ENCODE results near the gene DEGS1.

DEGS1 gene

DNA sequence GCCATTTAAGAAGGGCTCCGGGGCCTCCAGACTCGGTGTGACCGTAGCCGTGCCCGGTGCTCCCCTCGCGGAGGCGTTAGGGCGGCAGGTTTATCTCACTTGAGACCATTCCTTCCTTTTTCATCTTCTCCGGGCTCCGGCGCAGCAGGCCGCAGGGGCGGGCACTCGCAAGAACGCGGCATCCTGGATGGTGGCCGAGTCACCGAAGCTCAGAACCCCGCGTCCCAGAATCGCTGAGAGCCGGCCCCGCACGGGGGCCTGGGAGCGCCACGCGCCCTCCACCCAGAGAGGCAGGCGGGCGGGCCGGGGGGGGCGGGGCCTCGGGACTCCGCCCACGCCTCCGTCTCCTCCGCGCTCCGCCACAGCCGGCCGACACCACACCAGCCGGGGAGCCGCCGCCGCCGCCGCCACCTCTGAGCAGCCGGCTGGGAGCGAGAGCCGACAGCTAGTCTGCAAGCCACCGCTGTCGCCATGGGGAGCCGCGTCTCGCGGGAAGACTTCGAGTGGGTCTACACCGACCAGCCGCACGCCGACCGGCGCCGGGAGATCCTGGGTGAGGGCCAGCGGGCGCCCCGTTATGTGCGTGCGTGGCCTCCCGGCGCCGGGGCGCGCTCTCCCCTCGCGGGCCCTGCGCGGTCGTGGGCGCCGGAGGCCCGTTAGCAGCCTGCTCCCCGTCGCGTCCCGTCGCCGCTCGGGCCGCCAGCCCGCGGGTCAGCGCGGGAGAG lies at the start of gene DEGS1:
Gene DEGS1, plus strand, starts transcription at position 375 of the 725 bp plus-strand sequence. Its CDS starts 97 bp downstream, at position 472.
- DNase-seq, result peak; percentile 81

- DNase-seq, result no peak
Observed at GRCh38 chr1:224133741-224134299, 49.2 kb upstream of the DEGS1 start.

- no peak for DNase-seq
Observed at GRCh38 chr1:224137518-224137917, 45.5 kb upstream of the DEGS1 start.

DNA sequence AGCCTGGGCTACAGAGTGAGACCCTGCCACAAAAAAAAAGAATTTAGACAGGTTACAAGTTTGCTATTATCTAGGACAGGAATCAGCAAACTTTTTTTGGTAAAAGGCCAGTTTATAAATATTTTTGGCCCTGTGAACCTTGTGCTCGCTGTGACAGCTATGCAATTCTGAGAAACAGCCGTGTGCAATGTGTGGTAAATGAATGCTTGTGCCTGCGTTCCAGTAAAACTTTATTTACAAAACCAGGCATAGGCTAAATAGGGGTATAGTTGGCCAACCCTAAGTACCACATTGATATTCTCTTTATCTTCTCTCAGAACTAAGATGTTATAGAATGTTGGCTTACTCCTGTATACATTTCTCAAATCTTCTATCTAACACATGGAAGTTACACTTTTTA lies 44.8 kb upstream of the DEGS1 start:
- no peak for DNase-seq

DNA sequence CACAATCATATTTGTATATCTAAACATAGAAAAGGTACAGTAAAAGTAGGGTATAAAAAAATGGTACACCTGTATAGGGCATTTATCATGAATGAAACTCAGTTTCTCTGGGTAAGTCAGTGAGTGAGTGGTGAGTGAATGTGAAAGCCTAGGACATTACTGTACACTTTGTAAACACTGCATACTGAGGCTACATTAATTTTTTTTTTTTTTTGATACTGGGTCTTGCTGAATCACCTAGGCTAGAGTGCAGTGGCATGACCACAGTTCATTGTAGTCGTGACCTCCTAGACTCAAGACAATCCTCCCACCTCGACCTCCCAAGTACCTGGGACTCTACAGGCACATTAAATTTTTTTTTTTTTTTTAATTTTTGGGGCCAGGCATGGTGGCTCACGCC lies 41.3 kb upstream of the DEGS1 start:
- DNase-seq, result no peak

DNA sequence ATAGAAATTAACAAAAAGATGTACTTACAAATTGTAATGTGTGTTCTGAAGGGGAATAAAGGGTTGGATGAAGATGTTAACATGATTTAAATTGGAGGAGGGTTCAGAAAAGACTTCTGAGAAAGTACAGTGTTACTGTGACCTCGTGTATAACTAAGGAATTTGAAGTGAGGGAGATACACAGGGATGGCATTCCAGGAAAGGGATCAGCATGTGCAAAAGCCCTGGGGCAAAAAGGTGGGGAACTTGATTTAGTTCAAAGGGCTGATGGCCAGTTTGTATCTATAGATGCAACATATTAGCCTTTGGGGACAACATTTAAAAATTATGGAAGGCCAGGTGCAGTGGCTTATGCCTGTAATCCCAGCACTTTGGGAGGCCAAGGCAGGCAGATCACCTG lies 33.3 kb upstream of the DEGS1 start:
- no peak for DNase-seq

GRCh38 chr1:224151117-224151516 lies 31.9 kb upstream of the DEGS1 start:
- no peak for DNase-seq

DNA sequence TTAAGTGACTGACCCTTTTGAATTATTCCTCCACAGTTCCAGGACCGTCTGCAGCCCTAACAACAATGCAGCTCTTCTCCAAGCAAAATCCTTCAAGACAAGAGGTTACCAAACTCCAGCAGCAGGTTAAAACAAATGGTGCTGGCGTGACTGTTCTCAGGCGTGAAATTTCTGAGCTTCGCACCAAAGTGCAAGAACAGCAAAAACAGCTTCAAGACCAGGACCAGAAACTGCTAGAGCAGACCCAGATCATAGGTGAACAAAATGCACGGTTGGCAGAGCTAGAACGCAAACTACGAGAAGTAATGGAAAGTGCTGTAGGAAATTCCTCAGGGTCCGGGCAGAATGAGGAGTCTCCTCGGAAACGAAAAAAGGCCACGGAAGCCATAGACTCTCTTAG lies 25.7 kb upstream of the DEGS1 start:
- DNase-seq, result no peak

GRCh38 chr1:224159541-224159940 lies 23.5 kb upstream of the DEGS1 start:
- DNase-seq, result no peak

- DNase-seq, result no peak
Observed at GRCh38 chr1:224160171-224160682, 22.8 kb upstream of the DEGS1 start.

- no peak for DNase-seq
Observed at GRCh38 chr1:224162768-224163167, 20.3 kb upstream of the DEGS1 start.

- DNase-seq, result no peak
Observed at GRCh38 chr1:224163311-224163710, 19.7 kb upstream of the DEGS1 start.

DNA sequence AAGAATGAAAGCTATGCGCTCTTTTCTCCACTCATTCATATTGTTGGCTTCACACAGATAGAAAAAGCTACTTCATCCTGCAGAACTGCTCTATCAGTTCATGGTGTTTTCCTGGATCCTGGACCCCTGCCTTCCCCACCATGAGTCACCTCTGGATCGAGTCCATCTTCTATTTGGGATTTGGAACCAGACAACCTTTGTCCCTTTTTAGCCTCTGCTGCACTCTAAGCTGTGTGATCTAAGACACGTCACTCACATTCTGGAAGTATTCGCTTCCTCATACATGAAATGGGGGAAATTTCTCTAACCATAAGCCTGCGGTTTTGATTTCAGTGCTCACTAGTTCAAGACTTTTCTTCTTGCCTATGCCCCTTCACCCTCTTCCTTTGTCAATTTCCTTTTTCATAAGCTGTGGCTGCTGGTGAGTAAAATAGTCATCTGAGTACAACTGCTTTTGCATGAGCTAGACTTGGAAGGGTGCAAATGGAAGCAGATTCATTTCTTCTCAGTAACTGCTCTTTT lies 14.1 kb upstream of the DEGS1 start:
- DNase-seq, result no peak

GRCh38 chr1:224169718-224170270 lies 13.2 kb upstream of the DEGS1 start:
- no peak for DNase-seq

- no peak for DNase-seq
Observed at GRCh38 chr1:224170343-224170742, 12.7 kb upstream of the DEGS1 start.

DNA sequence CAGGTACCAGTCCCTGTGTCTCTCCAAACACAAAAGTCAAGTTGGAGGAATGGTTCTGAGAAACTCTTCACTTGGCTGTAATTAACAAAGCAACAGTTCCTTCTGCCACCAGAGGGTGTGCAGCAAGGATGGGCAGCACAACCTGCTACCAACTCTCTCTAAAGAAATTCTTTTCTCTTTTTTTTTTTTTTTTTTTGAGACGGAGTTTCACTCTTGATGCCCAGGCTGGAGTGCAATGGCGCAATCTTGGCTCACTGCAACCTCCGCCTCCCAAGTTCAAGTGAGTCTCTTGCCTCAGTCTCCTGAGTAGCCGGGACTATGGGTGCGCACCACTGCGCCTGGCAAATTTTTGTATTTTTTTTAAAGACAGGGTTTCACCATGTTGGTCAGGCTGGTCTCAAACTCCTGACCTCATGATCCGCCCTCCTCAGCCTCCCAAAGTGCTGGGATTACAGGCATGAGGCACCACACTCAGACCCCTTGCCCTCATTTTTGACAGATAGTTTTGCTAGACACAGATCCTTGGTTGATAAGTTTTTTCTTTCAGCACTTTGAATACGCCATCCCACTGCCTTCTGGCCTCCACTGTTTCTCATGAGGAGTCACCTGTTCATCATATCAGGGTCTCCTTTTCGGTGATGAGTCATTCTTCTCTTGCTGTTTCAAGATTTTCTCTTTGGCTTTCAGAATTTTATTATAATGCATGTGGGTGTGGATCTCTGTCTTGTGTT lies 12.1 kb upstream of the DEGS1 start:
- DNase-seq, result no peak

DNA sequence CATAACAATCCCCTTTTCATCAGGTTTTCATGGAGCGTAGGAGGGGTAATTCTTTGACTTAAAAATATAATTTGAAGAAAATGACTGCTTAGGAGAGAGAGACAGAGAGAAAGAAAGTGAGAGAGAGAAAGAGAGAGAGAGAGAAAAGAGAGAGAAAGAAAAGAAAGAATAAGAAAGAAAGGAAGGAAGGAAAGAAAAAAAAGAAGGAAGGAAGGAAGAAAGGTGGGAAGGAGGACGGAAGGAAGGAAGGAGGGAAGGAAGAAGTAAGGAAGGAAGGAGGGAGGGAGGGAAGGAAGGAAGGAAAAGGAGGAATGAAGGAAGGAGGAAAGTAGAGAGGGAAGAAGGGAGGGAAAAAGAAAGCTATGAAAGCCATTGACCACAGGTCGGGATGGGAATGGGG lies 10.8 kb upstream of the DEGS1 start:
- no peak for DNase-seq

DNA sequence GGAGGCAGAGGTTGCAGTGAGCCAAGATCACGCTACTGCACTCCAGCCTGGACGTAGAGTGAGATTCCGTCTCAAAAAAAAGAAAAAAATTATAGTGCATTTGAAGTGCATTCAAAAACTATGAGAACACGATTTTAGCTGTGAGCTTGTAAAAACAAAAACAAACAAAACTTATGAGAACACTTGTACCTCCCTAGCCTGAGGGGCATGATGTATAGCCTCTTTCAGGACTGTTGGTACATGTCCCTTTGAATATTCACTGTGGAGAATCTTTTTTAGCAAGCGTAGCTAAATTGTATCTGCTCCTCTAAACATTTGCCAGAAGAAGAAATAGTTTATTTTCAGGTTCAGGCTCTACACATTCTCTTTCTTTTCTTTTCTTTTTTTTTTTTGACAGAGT lies 9.5 kb upstream of the DEGS1 start:
- DNase-seq, result no peak

- DNase-seq, result no peak
Observed at GRCh38 chr1:224175617-224176016, 7.4 kb upstream of the DEGS1 start.

DNA sequence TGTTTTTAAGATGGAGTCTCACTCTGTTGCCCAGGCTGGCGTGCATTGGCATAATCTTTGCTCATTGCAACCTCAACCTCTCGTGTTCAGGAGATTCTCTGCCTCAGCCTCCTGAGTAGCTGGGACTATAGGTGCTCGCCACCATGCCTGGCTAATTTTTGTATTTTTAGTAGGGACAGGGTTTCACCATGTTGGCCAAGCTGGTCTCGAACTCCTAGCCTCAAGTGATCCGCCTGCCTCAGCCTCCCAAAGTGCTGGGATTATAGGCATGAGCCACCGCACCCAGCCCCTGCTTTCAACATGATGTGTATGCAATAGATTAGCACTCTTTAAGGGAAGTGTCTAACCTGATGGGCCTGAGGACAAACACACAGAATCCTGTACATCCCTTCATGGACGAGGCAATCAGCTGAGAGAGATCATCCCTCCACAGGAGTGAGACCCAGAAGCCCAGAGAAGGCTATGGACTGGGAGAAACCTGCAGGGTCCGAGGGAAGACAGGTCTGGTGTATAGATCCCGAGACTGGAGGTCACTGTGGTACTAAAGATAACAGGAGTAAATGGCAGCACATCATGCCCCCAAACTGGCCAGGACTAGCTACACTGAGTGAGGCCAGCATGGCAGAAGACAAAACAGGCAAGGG lies 5.6 kb upstream of the DEGS1 start:
- DNase-seq, result no peak

GRCh38 chr1:224178894-224179293 lies 4.1 kb upstream of the DEGS1 start:
- DNase-seq, result no peak

DNA sequence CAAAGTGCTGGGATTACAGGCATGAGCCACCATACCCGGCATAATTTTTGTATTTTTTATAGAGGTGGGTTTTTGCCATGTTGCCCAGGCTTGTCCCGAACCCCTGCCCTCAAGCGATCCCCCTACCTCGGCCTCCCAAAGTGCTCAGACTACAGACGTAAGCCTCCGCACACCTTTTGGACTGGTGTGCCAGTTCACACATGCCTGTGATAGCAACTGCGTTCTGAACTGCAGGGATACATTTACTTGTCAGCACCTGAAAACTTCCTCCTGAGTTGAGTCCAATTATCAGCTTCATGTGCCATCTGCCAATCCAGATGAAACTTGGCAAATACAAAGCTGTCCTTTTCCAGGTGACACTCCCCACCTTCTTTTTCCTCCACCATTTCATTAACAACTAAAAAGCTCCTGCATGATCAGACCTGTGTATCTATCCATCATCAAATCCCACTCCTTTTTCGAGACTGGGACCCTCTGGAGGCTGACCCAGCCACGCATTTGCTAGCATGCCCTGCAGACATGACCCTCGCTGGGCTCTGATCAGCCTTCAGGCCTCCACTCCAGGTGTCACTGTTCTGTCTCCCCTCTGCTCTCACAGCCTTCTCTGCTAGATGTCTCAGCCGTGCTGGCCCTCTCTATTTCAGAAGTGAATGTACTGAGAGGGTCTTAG lies 2.1 kb upstream of the DEGS1 start:
- DNase-seq, result no peak

- DNase-seq, result no peak
Observed at GRCh38 chr1:224181453-224181810, 1.6 kb upstream of the DEGS1 start.
